ENCODE results near the gene FAT1.

Gene FAT1

GRCh38 chr4:186729856-186730255 is 6.2 kb upstream of the FAT1 start:
- no peaks in the 10 kb centered on the region for H3K27me3 ChIP-seq (ENCODE audit: control insufficient read depth, insufficient read depth, low read length)
- H3K9ac ChIP-seq (ENCODE audit: low read depth, low read length), result no peak overlapping the region
- H3K4me1 ChIP-seq (ENCODE audit: control insufficient read depth, insufficient read depth, low read length), result peaks cover 19% of the 10 kb centered on the region
- no peak overlapping the region for H3K4me3 ChIP-seq (ENCODE audit: low read length)
- H3K36me3 ChIP-seq (ENCODE audit: insufficient read depth, low read length), result no peaks in the 10 kb centered on the region
- H3K9me3 ChIP-seq (replicated peaks; ENCODE audit: low read length), result no peaks in the 10 kb centered on the region
- no peak overlapping the region for H3K4me2 ChIP-seq (ENCODE audit: low read length)

DNA sequence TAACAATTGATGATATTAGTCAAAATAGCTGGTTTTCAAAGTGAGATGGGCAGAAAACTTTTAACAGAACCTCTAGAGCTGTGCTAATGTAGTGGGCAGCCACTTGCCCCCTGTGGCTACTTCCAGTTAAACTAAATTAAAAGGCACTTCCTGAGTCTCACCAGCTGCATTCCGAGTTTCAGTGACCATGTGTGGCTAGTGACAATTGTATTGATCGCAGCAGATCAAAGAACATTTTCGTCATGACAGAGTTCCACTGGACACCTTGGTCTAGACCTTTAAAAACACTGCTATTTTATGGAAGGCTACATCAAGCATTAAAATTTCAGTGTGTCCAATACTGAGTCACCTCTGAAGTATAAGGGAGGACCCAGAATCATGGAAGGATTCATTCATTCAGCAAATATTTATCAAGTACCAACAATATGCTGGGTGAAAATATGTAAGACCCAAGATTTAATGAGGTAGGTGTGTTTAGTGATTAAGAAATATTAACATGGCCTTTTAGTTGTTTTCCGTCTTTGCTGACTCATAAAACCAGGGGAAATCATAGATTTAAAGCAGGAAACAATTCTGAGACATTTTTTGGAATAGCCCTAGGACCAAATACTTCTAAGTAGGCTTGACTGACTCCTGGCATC is 5.1 kb upstream of the FAT1 start:
- H3K36me3 ChIP-seq (ENCODE audit: insufficient read depth, low read length), result no peaks in the 10 kb centered on the region
- H3K4me2 ChIP-seq (ENCODE audit: low read length), result no peak overlapping the region
- no peaks in the 10 kb centered on the region for H3K27me3 ChIP-seq (ENCODE audit: control insufficient read depth, insufficient read depth, low read length)
- H3K4me1 ChIP-seq (ENCODE audit: control insufficient read depth, insufficient read depth, low read length), result peaks cover 19% of the 10 kb centered on the region
- no peak overlapping the region for H3K9ac ChIP-seq (ENCODE audit: low read depth, low read length)
- H3K4me3 ChIP-seq (ENCODE audit: low read length), result peak overlapping the region; percentile 16
- H3K9me3 ChIP-seq (replicated peaks; ENCODE audit: low read length), result no peaks in the 10 kb centered on the region

- Histone ChIP-seq H3K4me3 (ENCODE audit: low read length) (no peak overlapping the region), H3K4me2 (ENCODE audit: low read length) (peak overlapping the region; percentile 90), H3K4me1 (ENCODE audit: control insufficient read depth, insufficient read depth, low read length) (peaks cover 19% of the 10 kb centered on the region), H3K9ac (ENCODE audit: low read depth, low read length) (peak overlapping the region; percentile 99), H3K27me3 (ENCODE audit: control insufficient read depth, insufficient read depth, low read length) (no peaks in the 10 kb centered on the region), H3K36me3 (ENCODE audit: insufficient read depth, low read length) (no peaks in the 10 kb centered on the region), H3K9me3 (replicated peaks; ENCODE audit: low read length) (no peaks in the 10 kb centered on the region)
Measured at GRCh38 chr4:186727977-186728519, 4.4 kb upstream of the FAT1 start.

DNA sequence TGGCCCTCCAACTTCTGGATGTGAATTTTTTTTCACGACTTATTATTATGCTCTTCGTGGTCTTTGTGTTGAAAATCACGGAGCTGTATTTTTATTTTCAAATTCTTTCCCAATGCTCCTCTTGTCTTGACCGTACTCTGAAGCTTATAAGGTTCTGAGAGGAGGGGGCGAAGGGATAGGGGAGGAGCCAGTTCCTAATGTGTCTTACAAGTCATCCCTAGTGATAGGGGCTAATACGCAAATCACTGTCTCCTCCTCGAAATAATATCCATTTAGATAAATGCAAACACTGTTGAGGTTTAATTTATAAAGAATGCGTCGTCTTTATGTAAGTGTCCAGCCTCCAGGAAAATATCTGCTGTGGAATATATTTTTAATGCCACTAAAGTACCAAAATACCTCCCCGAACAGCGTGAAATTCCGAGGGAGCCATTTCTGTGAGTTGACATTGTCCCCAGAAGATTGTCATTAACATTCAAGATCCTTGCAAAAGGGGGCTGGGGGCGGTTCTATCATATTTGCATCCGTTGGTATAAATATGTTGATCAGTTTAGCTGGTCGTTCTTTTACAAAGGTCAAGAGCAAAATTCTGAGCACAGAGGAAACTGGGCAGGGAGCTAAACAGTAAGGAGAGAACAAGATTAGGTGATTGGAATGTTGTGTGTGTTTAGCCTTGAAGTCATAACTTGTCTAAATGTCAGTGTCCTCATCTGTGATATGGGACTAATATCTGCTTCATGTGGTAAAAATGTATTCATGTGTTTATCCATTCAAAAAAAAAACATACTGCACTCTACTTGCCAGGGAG is 3.7 kb upstream of the FAT1 start:
- Histone ChIP-seq H3K9ac (ENCODE audit: low read depth, low read length) (peak overlapping the region; percentile 99), H3K4me3 (ENCODE audit: low read length) (peak overlapping the region; percentile 96)

GRCh38 chr4:186726426-186727168 is 2.9 kb upstream of the FAT1 start:
- peak overlapping the region; percentile 99 for H3K9ac ChIP-seq (ENCODE audit: low read depth, low read length)
- peak overlapping the region; percentile 96 for H3K4me3 ChIP-seq (ENCODE audit: low read length)
- no peaks in the 10 kb centered on the region for H3K27me3 ChIP-seq (ENCODE audit: control insufficient read depth, insufficient read depth, low read length)
- H3K9me3 ChIP-seq (replicated peaks; ENCODE audit: low read length), result no peaks in the 10 kb centered on the region
- peaks cover 26% of the 10 kb centered on the region for H3K4me1 ChIP-seq (ENCODE audit: control insufficient read depth, insufficient read depth, low read length)
- H3K36me3 ChIP-seq (ENCODE audit: insufficient read depth, low read length), result no peaks in the 10 kb centered on the region
- H3K4me2 ChIP-seq (ENCODE audit: low read length), result peak overlapping the region; percentile 90

More for the DNA sequence above, 3.7 kb upstream of the FAT1 start:
- no peaks in the 10 kb centered on the region for H3K27me3 ChIP-seq (ENCODE audit: control insufficient read depth, insufficient read depth, low read length)
- H3K9me3 ChIP-seq (replicated peaks; ENCODE audit: low read length), result no peaks in the 10 kb centered on the region
- H3K4me2 ChIP-seq (ENCODE audit: low read length), result peak overlapping the region; percentile 90
- H3K36me3 ChIP-seq (ENCODE audit: insufficient read depth, low read length), result no peaks in the 10 kb centered on the region
- peaks cover 22% of the 10 kb centered on the region for H3K4me1 ChIP-seq (ENCODE audit: control insufficient read depth, insufficient read depth, low read length)

DNA sequence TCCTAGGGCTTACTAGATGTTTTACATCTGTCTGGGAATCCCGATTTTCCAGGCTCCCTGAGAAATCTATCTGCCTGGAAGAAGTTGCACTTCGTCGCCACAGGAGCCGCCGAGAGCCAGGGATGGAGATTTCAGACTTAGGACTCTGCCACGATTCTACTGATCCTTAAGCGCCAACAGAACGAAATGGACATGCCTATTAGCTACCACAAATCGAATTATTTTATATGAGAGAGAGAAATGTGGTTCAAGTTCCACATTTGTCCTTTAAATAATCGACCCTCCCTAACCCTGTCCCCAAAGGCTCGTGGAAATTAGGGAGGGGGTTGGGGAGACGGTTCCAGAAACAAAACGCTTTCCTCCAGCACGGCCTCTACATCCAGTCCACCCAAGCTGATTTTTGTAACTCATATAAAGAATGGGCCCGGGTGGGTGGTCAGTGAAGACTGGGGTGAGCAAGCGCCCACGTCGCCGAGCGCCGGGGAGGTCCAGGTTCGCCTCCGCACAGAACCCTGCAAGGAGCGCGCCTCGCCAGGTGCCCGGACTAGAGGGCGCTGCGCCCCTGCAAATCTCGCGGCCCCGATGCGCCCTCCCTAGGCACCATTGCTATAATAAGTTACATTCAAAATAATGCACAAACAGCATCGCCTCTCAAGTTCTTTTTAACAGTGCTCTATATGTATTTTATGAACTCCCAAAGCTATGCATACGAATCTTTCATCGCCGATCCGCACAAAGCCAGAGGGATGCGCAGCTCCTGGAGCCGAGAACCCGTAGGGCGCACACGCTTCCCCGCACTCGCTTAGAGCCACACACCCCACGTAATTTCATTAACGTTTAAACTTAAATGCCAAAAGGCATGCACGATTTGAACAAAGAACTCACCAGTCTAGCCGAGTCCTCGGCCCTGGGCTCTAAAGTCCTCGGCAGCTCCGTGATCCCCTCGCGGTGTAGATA is 2.1 kb upstream of the FAT1 start:
- peak overlapping the region; percentile 90 for H3K4me2 ChIP-seq (ENCODE audit: low read length)
- H3K4me3 ChIP-seq (ENCODE audit: low read length), result peak overlapping the region; percentile 96
- H3K36me3 ChIP-seq (ENCODE audit: insufficient read depth, low read length), result no peaks in the 10 kb centered on the region
- H3K9ac ChIP-seq (ENCODE audit: low read depth, low read length), result peak overlapping the region; percentile 99
- peaks cover 26% of the 10 kb centered on the region for H3K4me1 ChIP-seq (ENCODE audit: control insufficient read depth, insufficient read depth, low read length)
- no peaks in the 10 kb centered on the region for H3K27me3 ChIP-seq (ENCODE audit: control insufficient read depth, insufficient read depth, low read length)
- H3K9me3 ChIP-seq (replicated peaks; ENCODE audit: low read length), result no peaks in the 10 kb centered on the region

DNA sequence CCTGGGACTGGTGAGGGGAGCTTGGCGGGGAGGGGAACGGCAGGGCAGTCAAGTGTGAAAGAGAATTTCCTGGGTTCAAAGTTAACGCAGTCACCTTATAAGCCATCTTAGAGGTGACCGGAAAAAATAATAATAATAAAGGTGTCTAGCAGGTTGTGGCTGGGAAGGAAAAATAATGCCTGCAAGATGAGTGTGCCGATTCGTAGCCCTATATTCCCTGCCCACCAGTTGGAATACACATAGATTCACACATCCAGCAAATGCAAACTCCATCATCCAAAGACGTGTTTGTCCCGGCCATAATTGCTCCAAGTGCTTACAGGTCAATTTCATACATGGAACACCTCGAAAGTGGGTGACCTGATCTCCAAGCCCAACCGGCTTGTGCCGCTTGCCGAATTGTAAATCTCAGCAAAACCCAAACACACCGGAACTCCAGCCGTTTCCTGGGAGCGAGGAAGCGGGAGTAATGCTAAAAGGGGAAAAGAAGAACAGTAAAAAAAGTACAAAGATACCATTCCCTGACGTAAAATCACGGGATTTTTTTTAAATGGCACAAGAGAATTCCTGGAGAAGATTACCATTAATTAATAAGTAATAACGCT is 1.3 kb upstream of the FAT1 start:
- Histone ChIP-seq H3K4me2 (ENCODE audit: low read length) (peak overlapping the region; percentile 90), H3K9me3 (replicated peaks; ENCODE audit: low read length) (peaks cover 4% of the 10 kb centered on the region), H3K4me1 (ENCODE audit: control insufficient read depth, insufficient read depth, low read length) (peaks cover 26% of the 10 kb centered on the region), H3K9ac (ENCODE audit: low read depth, low read length) (peak overlapping the region; percentile 99), H3K36me3 (ENCODE audit: insufficient read depth, low read length) (peaks cover 3% of the 10 kb centered on the region), H3K27me3 (ENCODE audit: control insufficient read depth, insufficient read depth, low read length) (no peaks in the 10 kb centered on the region), H3K4me3 (ENCODE audit: low read length) (peak overlapping the region; percentile 96)

- peaks cover 25% of the 10 kb centered on the region for H3K4me1 ChIP-seq (ENCODE audit: control insufficient read depth, insufficient read depth, low read length)
- H3K4me3 ChIP-seq (ENCODE audit: low read length), result peak overlapping the region; percentile 96
- peaks cover 10% of the 10 kb centered on the region for H3K9me3 ChIP-seq (replicated peaks; ENCODE audit: low read length)
- peaks cover 3% of the 10 kb centered on the region for H3K36me3 ChIP-seq (ENCODE audit: insufficient read depth, low read length)
- H3K9ac ChIP-seq (ENCODE audit: low read depth, low read length), result peak overlapping the region; percentile 99
- no peaks in the 10 kb centered on the region for H3K27me3 ChIP-seq (ENCODE audit: control insufficient read depth, insufficient read depth, low read length)
- peak overlapping the region; percentile 90 for H3K4me2 ChIP-seq (ENCODE audit: low read length)
Measured at GRCh38 chr4:186724058-186724863, 605 bp upstream of the FAT1 start.

GRCh38 chr4:186722796-186723291 is 812 bp downstream of the FAT1 start:
- H3K9me3 ChIP-seq (replicated peaks; ENCODE audit: low read length), result peaks cover 10% of the 10 kb centered on the region
- H3K4me2 ChIP-seq (ENCODE audit: low read length), result peak overlapping the region; percentile 90
- peaks cover 6% of the 10 kb centered on the region for H3K36me3 ChIP-seq (ENCODE audit: insufficient read depth, low read length)
- H3K4me3 ChIP-seq (ENCODE audit: low read length), result peak overlapping the region; percentile 96
- peak overlapping the region; percentile 99 for H3K9ac ChIP-seq (ENCODE audit: low read depth, low read length)
- H3K27me3 ChIP-seq (ENCODE audit: control insufficient read depth, insufficient read depth, low read length), result no peaks in the 10 kb centered on the region
- H3K4me1 ChIP-seq (ENCODE audit: control insufficient read depth, insufficient read depth, low read length), result peaks cover 15% of the 10 kb centered on the region

Data from skeletal muscle satellite cell (primary cell).